H1 (cell line): ENCODE results near the gene ZNF541. TPM values are rescaled to one million over a fixed set of nuclear protein-coding genes. Genes with fewer than 3 reads are reported as not detected.

Experiments
- JUND ChIP-seq: IDR thresholded peaks from 2 replicates; pipeline ENCODE4 v1.6.1; 2011; ENCODE audit warnings: mild to moderate bottlenecking, improper control_type of control experiment, low read length
- RAD21 ChIP-seq, 2 experiments: IDR thresholded peaks in 1 of 2; conservative IDR thresholded peaks in 1 of 2; 2 replicates each; pipeline ENCODE4 v1.6.1; 2011; ENCODE audit warnings: low read depth in 2 of 2, low read length in 2 of 2, improper control_type of control experiment in 1 of 2, inconsistent platforms in 1 of 2, mild to moderate bottlenecking in 1 of 2, moderate library complexity in 1 of 2
- SIN3A ChIP-seq, 2 experiments: IDR thresholded peaks in 1 of 2; conservative IDR thresholded peaks in 1 of 2; 2 replicates each; pipeline ENCODE4 v1.6.1; 2011 to 2012; ENCODE audit warnings: low read length in 2 of 2, improper control_type of control experiment in 1 of 2, low read depth in 1 of 2, mild to moderate bottlenecking in 1 of 2
- polyA plus RNA-seq, 7 experiments: library from polyadenylated mRNA; depleted of rRNA in 3 of 7; stranded (reverse) in 5 of 7; unstranded in 2 of 7; fragments of >200 nt in 5 of 7; fragments of 200-250 nt in 2 of 7; gene quantifications; 1 replicate in 5 of 7; 2 replicates in 1 of 7; 4 replicates in 1 of 7; pipeline versions ENCODE4 v1.2.1 to v1.2.3, GENCODE V29; 2011 to 2013; ENCODE audit warnings: missing spikeins in 2 of 7, mixed read lengths in 2 of 7
- total RNA-seq: library from RNA; stranded (reverse); fragmentation: NEBNext Ultra II Directional; extraction: Animal tissue kit (Norgen Biotek cat#: 25700); gene quantifications from 2 replicates; pipeline ENCODE4 v1.2.1, GENCODE V29; 2021
- TF ChIP-seq, protein P1 (sequence below), 3 experiments: IDR thresholded peaks; 1 replicate in 2 of 3; 2 replicates in 1 of 3; pipeline versions ENCODE4 v1.5.1 to v1.6.1; 2011; ENCODE audit warnings: low read length in 3 of 3, mild to moderate bottlenecking in 3 of 3, inconsistent platforms in 2 of 3, low read depth in 1 of 3, moderate library complexity in 1 of 3; ENCODE audit not compliant: insufficient read depth in 1 of 3; ENCODE audit errors: control extremely low read depth in 1 of 3

Gene ZNF541
- total and polyA plus RNA-seq, 2 of the 8 experiments (the other 6 are each of a cell fraction or from before 2014, with no cell fraction given): 0.05 TPM; not detected in 1

- TF ChIP-seq, protein P1, sequence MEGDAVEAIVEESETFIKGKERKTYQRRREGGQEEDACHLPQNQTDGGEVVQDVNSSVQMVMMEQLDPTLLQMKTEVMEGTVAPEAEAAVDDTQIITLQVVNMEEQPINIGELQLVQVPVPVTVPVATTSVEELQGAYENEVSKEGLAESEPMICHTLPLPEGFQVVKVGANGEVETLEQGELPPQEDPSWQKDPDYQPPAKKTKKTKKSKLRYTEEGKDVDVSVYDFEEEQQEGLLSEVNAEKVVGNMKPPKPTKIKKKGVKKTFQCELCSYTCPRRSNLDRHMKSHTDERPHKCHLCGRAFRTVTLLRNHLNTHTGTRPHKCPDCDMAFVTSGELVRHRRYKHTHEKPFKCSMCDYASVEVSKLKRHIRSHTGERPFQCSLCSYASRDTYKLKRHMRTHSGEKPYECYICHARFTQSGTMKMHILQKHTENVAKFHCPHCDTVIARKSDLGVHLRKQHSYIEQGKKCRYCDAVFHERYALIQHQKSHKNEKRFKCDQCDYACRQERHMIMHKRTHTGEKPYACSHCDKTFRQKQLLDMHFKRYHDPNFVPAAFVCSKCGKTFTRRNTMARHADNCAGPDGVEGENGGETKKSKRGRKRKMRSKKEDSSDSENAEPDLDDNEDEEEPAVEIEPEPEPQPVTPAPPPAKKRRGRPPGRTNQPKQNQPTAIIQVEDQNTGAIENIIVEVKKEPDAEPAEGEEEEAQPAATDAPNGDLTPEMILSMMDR (IDR thresholded peaks at IDR 0.05; ENCODE audit: control extremely low read depth in 1 of 3, insufficient read depth in 1 of 3, low read depth in 1 of 3, low read length in 3 of 3): no peak
- TF ChIP-seq JUND (no peak), RAD21 (IDR thresholded peaks at IDR 0.05 in 1 of 2, conservative IDR thresholded peaks at IDR 0.05 in 1 of 2; ENCODE audit: low read depth in 2 of 2, low read length in 2 of 2) (no peak), SIN3A (conservative IDR thresholded peaks at IDR 0.05 in 1 of 2, IDR thresholded peaks at IDR 0.05 in 1 of 2; ENCODE audit: low read depth in 1 of 2, low read length in 2 of 2) (no peak)
Observed at GRCh38 chr19:47529018-47529742, 43.8 kb downstream of the ZNF541 start (continued).
